DMS114 treated with DMSO at 0.1 percent for 48 hours (cell line): ENCODE measurements around the gene DPP6.

Experiments
- DNase-seq: peaks from one replicate; lab custom pipeline; 2025; ENCODE audit not compliant: unreplicated experiment; lab: John Stamatoyannopoulos, UW

DPP6 gene

GRCh38 chr7:154581251-154581890 lies 529.2 kb downstream of the DPP6 start:
- DNase-seq: no peak

- no peak for DNase-seq
These were observed 531.3 kb downstream of the DPP6 start for GRCh38 chr7:154583454-154583853.

- DNase-seq: no peak
These were observed 532.4 kb downstream of the DPP6 start for GRCh38 chr7:154584352-154585252.

GRCh38 chr7:154587792-154588191 lies 535.6 kb downstream of the DPP6 start:
- no peak for DNase-seq

GRCh38 chr7:154591544-154591943 lies 539.3 kb downstream of the DPP6 start:
- no peak for DNase-seq

GRCh38 chr7:154592388-154592787 lies 540.2 kb downstream of the DPP6 start:
- DNase-seq: no peak

- DNase-seq: no peak
These were observed 546.2 kb downstream of the DPP6 start for GRCh38 chr7:154598396-154598795.

- no peak for DNase-seq
These were observed 546.7 kb downstream of the DPP6 start for GRCh38 chr7:154598864-154599263.

GRCh38 chr7:154610903-154611302 lies 558.7 kb downstream of the DPP6 start:
- no peak for DNase-seq

- no peak for DNase-seq
These were observed 561.6 kb downstream of the DPP6 start for GRCh38 chr7:154613811-154614210.

- DNase-seq: no peak
These were observed 568.0 kb downstream of the DPP6 start for GRCh38 chr7:154620141-154620755.

- no peak for DNase-seq
These were observed 571.2 kb downstream of the DPP6 start for GRCh38 chr7:154623399-154623798.

GRCh38 chr7:154627646-154628290 lies 575.6 kb downstream of the DPP6 start:
- DNase-seq: no peak

- DNase-seq: no peak
These were observed 576.4 kb downstream of the DPP6 start for GRCh38 chr7:154628556-154628955.

GRCh38 chr7:154631162-154631561 lies 579.0 kb downstream of the DPP6 start:
- no peak for DNase-seq

- no peak for DNase-seq
These were observed 581.4 kb downstream of the DPP6 start for GRCh38 chr7:154633641-154634040.

- DNase-seq: no peak
These were observed 586.1 kb downstream of the DPP6 start for GRCh38 chr7:154638286-154638685.

- no peak for DNase-seq
These were observed 588.2 kb downstream of the DPP6 start for GRCh38 chr7:154640266-154640865.

GRCh38 chr7:154640917-154641316 lies 588.7 kb downstream of the DPP6 start:
- no peak for DNase-seq

GRCh38 chr7:154644366-154644765 lies 592.2 kb downstream of the DPP6 start:
- no peak for DNase-seq
